ENCODE results near the gene CCDC167. TPM values are rescaled to one million over a fixed set of nuclear protein-coding genes. Genes with fewer than 3 reads are reported as not detected.

CCDC167 gene
- total and polyA plus RNA-seq, 2 donors (not counting 1 experiment from before 2014, with no cell fraction given) = 11.1 to 60.1 TPM

GRCh38 chr6:37541346-37541745 is 41.7 kb upstream of the CCDC167 start:
- WGBS (ENCODE audit: insufficient coverage) = 100% methylated on average over 2 of the region's 4 CpGs

GRCh38 chr6:37540390-37540789 is 40.7 kb upstream of the CCDC167 start:
- Mint-ChIP-seq H3K4me1 (peaks cover 30% of the 10 kb centered on the region), H3K4me3 (no peak overlapping the region), H3K27ac (no peak overlapping the region), H3K9me3 (ENCODE audit: insufficient read depth) (no peaks in the 10 kb centered on the region), H3K27me3 (no peaks in the 10 kb centered on the region)
- Histone ChIP-seq H3K4me3 (ENCODE audit: control extremely low read depth in 1 of 5, extremely low read depth in 1 of 5, insufficient read depth in 1 of 5, low read depth in 2 of 5, low read length in 4 of 5) (no peak overlapping the region), H4K20me1 (ENCODE audit: control insufficient read depth, insufficient read depth, low read length, poor library complexity, severe bottlenecking) (no peaks in the 10 kb centered on the region), H3K27ac (ENCODE audit: low read length in 2 of 2) (peak overlapping the region in 1 of 2 donors; percentile 18), H3K4me1 (ENCODE audit: control insufficient read depth in 2 of 2, insufficient read depth in 2 of 2, low read length in 2 of 2) (peaks cover 45 to 75% of the 10 kb centered on the region in 2 donors), H3K27me3 (replicated peaks in 1 of 4; ENCODE audit: control extremely low read depth in 1 of 4, control insufficient read depth in 3 of 4, insufficient read depth in 4 of 4, low read length in 3 of 4) (peaks cover 0 to 15% (median 3%) of the 10 kb centered on the region in 4 experiments), H3K4me2 (replicated peaks; ENCODE audit: low read depth, low read length, poor library complexity, severe bottlenecking) (no peak overlapping the region), H3K9ac (ENCODE audit: low read length) (no peak overlapping the region), H3K36me3 (replicated peaks in 1 of 2; ENCODE audit: control extremely low read depth in 1 of 2, control insufficient read depth in 1 of 2, extremely low read depth in 1 of 2, insufficient read depth in 2 of 2, low read length in 1 of 2) (no peaks in the 10 kb centered on the region), H3K9me3 (ENCODE audit: control extremely low read depth in 1 of 3, control insufficient read depth in 2 of 3, insufficient read depth in 1 of 3, low read length in 2 of 3) (peaks cover 0 to 6% (median 0%) of the 10 kb centered on the region in 3 donors), H3K79me2 (ENCODE audit: control insufficient read depth, insufficient read depth, low read length) (no peaks in the 10 kb centered on the region), H2AFZ (ENCODE audit: insufficient read depth, low read depth, low read length, poor library complexity, severe bottlenecking) (no peak overlapping the region)
- no peak for ATAC-seq (ENCODE audit: low read depth)
- 80% methylated on average over 1 of the region's 4 CpGs for WGBS (ENCODE audit: insufficient coverage)
- TF ChIP-seq CTCF (IDR thresholded peaks at IDR 0.05) (no peak), EZH2 (IDR thresholded peaks at IDR 0.05; ENCODE audit: borderline replicate concordance, insufficient read depth, low read depth, low read length, poor library complexity, severe bottlenecking) (no peak)
- DNase-seq = no peak
- ChIA-PET CTCF (interaction anchor here (8.2 kb wide), 1 partner anchor 24 kb away, joined by 179 read pairs; no protein-coding TSS in a partner anchor), POLR2A (no interaction called here)
- intact Hi-C loops (cut with micrococcal nuclease) = no loop called here

More at GRCh38 chr6:37541346-37541745, 41.7 kb upstream of the CCDC167 start:
- peaks cover 0 to 6% (median 2%) of the 10 kb centered on the region in 4 experiments for H3K27me3 ChIP-seq (replicated peaks in 1 of 4; ENCODE audit: control extremely low read depth in 1 of 4, control insufficient read depth in 3 of 4, insufficient read depth in 4 of 4, low read length in 3 of 4)
- H3K27ac Mint-ChIP-seq = no peak overlapping the region
- no peak overlapping the region for H3K9ac ChIP-seq (ENCODE audit: low read length)
- H2AFZ ChIP-seq (ENCODE audit: insufficient read depth, low read depth, low read length, poor library complexity, severe bottlenecking) = no peak overlapping the region
- peaks cover 30% of the 10 kb centered on the region for H3K4me1 Mint-ChIP-seq
- H3K4me1 ChIP-seq (ENCODE audit: control insufficient read depth in 2 of 2, insufficient read depth in 2 of 2, low read length in 2 of 2) = peaks cover 47 to 75% of the 10 kb centered on the region in 2 donors
- TF ChIP-seq EZH2 (IDR thresholded peaks at IDR 0.05; ENCODE audit: borderline replicate concordance, insufficient read depth, low read depth, low read length, poor library complexity, severe bottlenecking) = no peak
- no peak for TF ChIP-seq CTCF (IDR thresholded peaks at IDR 0.05)
- no peak overlapping the region for H3K4me3 ChIP-seq (ENCODE audit: control extremely low read depth in 1 of 5, extremely low read depth in 1 of 5, insufficient read depth in 1 of 5, low read depth in 2 of 5, low read length in 4 of 5)
- no peak overlapping the region for H3K27ac ChIP-seq (ENCODE audit: low read length in 2 of 2)
- H3K27me3 Mint-ChIP-seq = no peaks in the 10 kb centered on the region
- H3K36me3 ChIP-seq (replicated peaks in 1 of 2; ENCODE audit: control extremely low read depth in 1 of 2, control insufficient read depth in 1 of 2, extremely low read depth in 1 of 2, insufficient read depth in 2 of 2, low read length in 1 of 2) = no peaks in the 10 kb centered on the region
- H3K79me2 ChIP-seq (ENCODE audit: control insufficient read depth, insufficient read depth, low read length) = no peaks in the 10 kb centered on the region
- H4K20me1 ChIP-seq (ENCODE audit: control insufficient read depth, insufficient read depth, low read length, poor library complexity, severe bottlenecking) = no peaks in the 10 kb centered on the region
- no peak overlapping the region for H3K4me3 Mint-ChIP-seq
- DNase-seq = no peak
- ATAC-seq (ENCODE audit: low read depth) = no peak
- CTCF ChIA-PET = interaction anchor here (8.2 kb wide), 1 partner anchor 23 kb away, joined by 179 read pairs; no protein-coding TSS in a partner anchor
- H3K4me2 ChIP-seq (replicated peaks; ENCODE audit: low read depth, low read length, poor library complexity, severe bottlenecking) = no peak overlapping the region
- H3K9me3 ChIP-seq (ENCODE audit: control extremely low read depth in 1 of 3, control insufficient read depth in 2 of 3, insufficient read depth in 1 of 3, low read length in 2 of 3) = peaks cover 0 to 3% (median 0%) of the 10 kb centered on the region in 3 donors
- intact Hi-C loops (cut with micrococcal nuclease) = no loop called here
- no peaks in the 10 kb centered on the region for H3K9me3 Mint-ChIP-seq (ENCODE audit: insufficient read depth)
- POLR2A ChIA-PET = no interaction called here

Measured in B cell (primary cell).